Activated CD8-positive, alpha-beta T cell treated with anti-CD3 and anti-CD28 coated beads for 36 hours (primary cell): ENCODE results near the gene INMT. TPM values are rescaled to one million over a fixed set of nuclear protein-coding genes. Genes with fewer than 3 reads are reported as not detected.

Experiments
- ATAC-seq: fragments of 200-7000 bp; cut with Tn5 transposase; one replicate; pipeline ENCODE4 v1.10.0; 2021; ENCODE audit warnings: mild to moderate bottlenecking, moderate library complexity
- CTCF ChIA-PET: fragments of 350-600 bp; sonication (Branson Sonifier 250); formaldehyde crosslinking; loops from one replicate; lab custom pipeline; 2021; ENCODE audit warnings: antibody characterized with exemption; lab: Charles Lee
- POLR2A ChIA-PET: fragments of 350-600 bp; sonication (Branson Sonifier 250); formaldehyde crosslinking; loops from one replicate; lab custom pipeline; 2021; ENCODE audit warnings: antibody characterized with exemption; lab: Charles Lee
- DNase-seq: peaks from one replicate; pipeline ENCODE4 v3.0.0-alpha.2; 2020
- H3K27ac Mint-ChIP-seq: one replicate; pipeline ENCODE4 v1.8.0; 2021; ENCODE audit warnings: mild to moderate bottlenecking, mixed read lengths
- H3K27me3 Mint-ChIP-seq: one replicate; pipeline ENCODE4 v1.8.0; 2021; ENCODE audit warnings: mixed read lengths
- H3K36me3 Mint-ChIP-seq: one replicate; pipeline ENCODE4 v1.8.0; 2021; ENCODE audit warnings: low read depth, mixed read lengths
- H3K4me1 Mint-ChIP-seq: one replicate; pipeline ENCODE4 v1.8.0; 2021; ENCODE audit warnings: low read depth, mixed read lengths
- H3K4me3 Mint-ChIP-seq: one replicate; pipeline ENCODE4 v1.8.0; 2021; ENCODE audit warnings: mild to moderate bottlenecking, moderate library complexity, mixed read lengths
- H3K9me3 Mint-ChIP-seq: one replicate; pipeline ENCODE4 v1.8.0; 2021; ENCODE audit warnings: mixed read lengths
- intact Hi-C: fragments of 100-400 bp; cut with micrococcal nuclease; formaldehyde crosslinking; loops from one replicate; pipeline ENCODE4 v1.10.0; 2022
- total RNA-seq, 2 experiments: library from RNA; stranded (reverse); gene quantifications; one replicate each; pipeline ENCODE4 v1.2.3, GENCODE V29; 2021
- TF ChIP-seq, protein P1 (sequence below): fragments of 200-600 bp; IDR thresholded peaks from one replicate; pipeline ENCODE4 v1.8.0; 2022; ENCODE audit warnings: antibody characterized with exemption, mild to moderate bottlenecking

Gene INMT
- total RNA-seq, 2 experiments from 2014 or later, result not detected

DNA sequence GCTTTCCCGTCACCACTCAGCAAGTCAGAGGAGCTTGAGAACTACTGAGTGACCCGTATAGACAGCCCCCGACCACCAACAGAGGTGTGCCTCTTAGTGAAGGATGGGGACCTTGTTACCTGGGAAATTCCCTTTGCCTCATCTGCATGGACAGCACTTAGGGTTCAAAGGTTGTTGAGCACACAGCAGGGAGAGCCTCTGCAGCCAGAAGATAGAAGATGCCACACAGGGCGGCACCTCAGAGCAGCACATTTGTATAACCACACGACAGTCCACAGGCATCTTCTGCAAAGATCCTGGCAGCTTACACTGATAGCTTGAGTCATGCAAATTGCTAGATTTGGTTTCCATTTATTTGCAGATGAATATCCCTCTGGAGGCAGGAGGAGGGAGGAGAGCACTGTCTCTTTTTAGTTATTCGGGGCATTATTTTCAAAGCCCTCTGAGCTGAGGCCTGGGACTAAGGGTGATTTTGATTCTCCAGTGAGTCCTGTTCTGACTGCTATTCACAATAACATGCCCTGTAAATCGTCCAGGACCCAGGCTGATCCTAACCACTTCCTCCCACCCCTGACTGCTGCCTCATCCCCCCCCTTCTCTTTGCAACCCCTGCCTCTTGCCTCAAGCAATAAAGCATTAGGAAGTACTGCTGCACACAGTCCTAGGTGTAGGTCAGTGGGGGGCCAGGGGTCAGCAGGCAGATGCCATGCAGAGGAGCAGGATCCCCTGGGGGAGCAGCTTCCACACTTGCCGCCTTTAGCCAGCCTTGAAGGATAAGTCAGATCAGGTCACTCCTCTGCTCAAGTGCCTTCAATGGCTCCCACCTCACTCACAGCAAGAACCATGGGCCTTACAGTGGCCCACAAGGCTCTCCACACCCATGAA is 24.6 kb upstream of the INMT start:
- TF ChIP-seq, protein P1, sequence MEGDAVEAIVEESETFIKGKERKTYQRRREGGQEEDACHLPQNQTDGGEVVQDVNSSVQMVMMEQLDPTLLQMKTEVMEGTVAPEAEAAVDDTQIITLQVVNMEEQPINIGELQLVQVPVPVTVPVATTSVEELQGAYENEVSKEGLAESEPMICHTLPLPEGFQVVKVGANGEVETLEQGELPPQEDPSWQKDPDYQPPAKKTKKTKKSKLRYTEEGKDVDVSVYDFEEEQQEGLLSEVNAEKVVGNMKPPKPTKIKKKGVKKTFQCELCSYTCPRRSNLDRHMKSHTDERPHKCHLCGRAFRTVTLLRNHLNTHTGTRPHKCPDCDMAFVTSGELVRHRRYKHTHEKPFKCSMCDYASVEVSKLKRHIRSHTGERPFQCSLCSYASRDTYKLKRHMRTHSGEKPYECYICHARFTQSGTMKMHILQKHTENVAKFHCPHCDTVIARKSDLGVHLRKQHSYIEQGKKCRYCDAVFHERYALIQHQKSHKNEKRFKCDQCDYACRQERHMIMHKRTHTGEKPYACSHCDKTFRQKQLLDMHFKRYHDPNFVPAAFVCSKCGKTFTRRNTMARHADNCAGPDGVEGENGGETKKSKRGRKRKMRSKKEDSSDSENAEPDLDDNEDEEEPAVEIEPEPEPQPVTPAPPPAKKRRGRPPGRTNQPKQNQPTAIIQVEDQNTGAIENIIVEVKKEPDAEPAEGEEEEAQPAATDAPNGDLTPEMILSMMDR, result no peak
- no peaks in the 10 kb centered on the region for H3K36me3 Mint-ChIP-seq
- intact Hi-C loops, result no loop called here
- peaks cover 53% of the 10 kb centered on the region for H3K4me1 Mint-ChIP-seq
- ChIA-PET CTCF (interaction anchor here (0.9 to 5.1 kb wide), 5 partner anchors 11 to 48 kb away, joined by 3 to 51 read pairs (median 4); partner anchors contain the start of gene CRHR2), POLR2A (interaction anchor here (0.9 to 1.4 kb wide), 7 partner anchors 11 to 133 kb away, joined by 3 to 9 read pairs (median 4); no protein-coding TSS in a partner anchor)
- peak; percentile 74 for DNase-seq
- peak overlapping the region; percentile 93 for H3K27ac Mint-ChIP-seq
- H3K27me3 Mint-ChIP-seq, result no peaks in the 10 kb centered on the region
- no peaks in the 10 kb centered on the region for H3K9me3 Mint-ChIP-seq
- peak; percentile 91 for ATAC-seq
- peak overlapping the region; percentile 78 for H3K4me3 Mint-ChIP-seq

DNA sequence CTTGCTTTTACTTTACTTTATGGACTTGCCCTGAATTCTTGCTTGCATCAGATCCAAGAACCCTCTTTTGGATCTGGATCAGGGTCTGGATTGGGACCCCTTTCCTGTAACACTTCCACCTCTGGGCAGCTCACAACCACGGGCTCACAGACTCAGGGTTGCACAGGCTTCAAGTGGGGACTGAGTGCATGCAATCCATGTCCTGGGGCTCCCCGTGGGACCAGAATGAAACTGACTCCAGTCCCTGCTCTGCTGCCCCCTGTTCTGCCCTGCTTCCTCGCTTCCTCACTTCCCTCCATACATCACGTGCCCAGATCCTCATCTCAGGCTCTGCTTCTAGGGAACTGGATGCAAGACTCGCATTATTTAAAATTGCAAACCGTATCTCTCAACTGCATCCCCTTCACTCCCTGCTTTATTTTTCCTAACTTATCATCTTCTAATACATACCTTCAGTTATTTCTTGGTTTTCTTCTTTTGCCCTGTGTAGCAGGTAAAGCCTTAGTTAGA is 23.3 kb upstream of the INMT start:
- no peaks in the 10 kb centered on the region for H3K36me3 Mint-ChIP-seq
- ATAC-seq, result no peak
- CTCF ChIA-PET, result interaction anchor here (0.9 to 5.1 kb wide), 2 partner anchors 10 to 46 kb away, joined by 3 to 51 read pairs; partner anchors contain the start of gene CRHR2
- TF ChIP-seq, protein P1, result no peak
- intact Hi-C loops, result no loop called here
- POLR2A ChIA-PET, result interaction anchor here (1.1 to 1.3 kb wide), 2 partner anchors 9 to 10 kb away, joined by 3 to 4 read pairs; no protein-coding TSS in a partner anchor
- H3K4me3 Mint-ChIP-seq, result no peak overlapping the region
- H3K27me3 Mint-ChIP-seq, result no peaks in the 10 kb centered on the region
- peaks cover 53% of the 10 kb centered on the region for H3K4me1 Mint-ChIP-seq
- no peak for DNase-seq
- peak overlapping the region; percentile 93 for H3K27ac Mint-ChIP-seq
- no peaks in the 10 kb centered on the region for H3K9me3 Mint-ChIP-seq

DNA sequence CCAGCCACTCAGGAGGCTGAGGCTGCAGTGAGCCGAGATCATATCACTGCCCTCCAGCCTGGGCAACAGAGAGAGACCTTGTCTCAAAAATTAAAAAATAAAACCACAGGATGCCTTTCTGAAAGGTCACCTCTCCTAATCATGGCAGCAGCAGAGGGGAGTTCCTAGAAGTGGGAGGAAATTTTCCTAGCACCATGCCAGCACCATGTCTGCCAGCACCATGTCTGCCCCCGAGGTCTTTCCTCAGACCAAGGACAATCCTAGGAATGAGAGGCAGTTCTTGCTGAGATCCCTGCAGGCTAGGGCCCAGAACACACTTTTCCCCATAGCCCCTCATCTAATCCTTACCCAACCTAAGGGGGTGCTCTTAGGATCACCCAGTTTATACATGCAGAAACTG is 22.3 kb upstream of the INMT start:
- H3K27ac Mint-ChIP-seq, result no peak overlapping the region
- ATAC-seq, result no peak
- H3K36me3 Mint-ChIP-seq, result no peaks in the 10 kb centered on the region
- intact Hi-C loops, result loop anchor here (10.0 kb wide), 1 partner anchor 95 kb away; no protein-coding TSS in a partner anchor
- no peak overlapping the region for H3K4me3 Mint-ChIP-seq
- TF ChIP-seq, protein P1, result no peak
- ChIA-PET POLR2A (interaction anchor here (1.1 to 1.5 kb wide), 3 partner anchors 8 to 11 kb away, joined by 3 to 4 read pairs (median 4); no protein-coding TSS in a partner anchor), CTCF (interaction anchor here (3.2 kb wide), 1 partner anchor 10 kb away, joined by 29 read pairs; no protein-coding TSS in a partner anchor)
- H3K4me1 Mint-ChIP-seq, result peaks cover 53% of the 10 kb centered on the region
- no peak for DNase-seq
- H3K27me3 Mint-ChIP-seq, result no peaks in the 10 kb centered on the region
- no peaks in the 10 kb centered on the region for H3K9me3 Mint-ChIP-seq

DNA sequence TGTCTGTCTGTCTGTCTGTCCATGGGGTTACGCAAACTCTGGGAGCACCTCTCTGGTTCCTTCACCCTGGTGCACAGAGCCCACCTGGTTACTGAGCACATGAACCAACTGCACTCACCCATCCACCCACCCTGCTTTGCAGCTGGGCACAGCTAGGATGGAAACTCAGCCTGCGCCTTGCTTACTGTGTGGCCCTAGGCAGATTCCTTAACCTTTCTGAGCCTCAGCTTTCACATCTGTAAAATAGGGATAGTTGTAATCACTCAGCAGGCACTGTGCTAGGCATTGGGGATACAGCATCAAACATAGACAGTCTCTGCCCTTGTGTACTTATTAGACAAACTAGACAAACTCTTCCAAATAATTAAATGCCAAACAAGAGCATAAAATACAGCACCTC is 21.8 kb upstream of the INMT start:
- Mint-ChIP-seq H3K4me1 (peaks cover 51% of the 10 kb centered on the region), H3K4me3 (no peak overlapping the region), H3K27ac (no peak overlapping the region), H3K36me3 (no peaks in the 10 kb centered on the region), H3K27me3 (no peaks in the 10 kb centered on the region), H3K9me3 (no peaks in the 10 kb centered on the region)
- DNase-seq (no peak), ATAC-seq (no peak)
- TF ChIP-seq, protein P1, result no peak
- intact Hi-C loops, result loop anchor here (10.0 kb wide), 1 partner anchor 95 kb away; no protein-coding TSS in a partner anchor
- ChIA-PET POLR2A (interaction anchor here (1.3 to 1.5 kb wide), 2 partner anchors 7 to 11 kb away, joined by 4 read pairs; no protein-coding TSS in a partner anchor), CTCF (interaction anchor here (3.2 kb wide), 1 partner anchor 10 kb away, joined by 29 read pairs; no protein-coding TSS in a partner anchor)
